K562 (cell line): Measurements from ENCODE around the gene ZFYVE26.

Experiments used
- ATF1 ChIP-seq, 2 experiments: fragments of 450-650 bp in 1 of 2; IDR thresholded peaks; 2 replicates each; pipeline ENCODE4 v1.6.1; 2016; ENCODE audit warnings: missing compliant biosample characterization in 1 of 2, missing genetic modification characterization in 1 of 2
- TF ChIP-seq, protein P1 (sequence below), 2 experiments: fragments of 450-650 bp; formaldehyde crosslinking in 1 of 2; IDR thresholded peaks; 2 replicates each; pipeline versions ENCODE4 v1.4.0 to v1.6.1; 2014 to 2020; ENCODE audit warnings: mild to moderate bottlenecking in 2 of 2, borderline replicate concordance in 1 of 2, low read depth in 1 of 2

DNA sequence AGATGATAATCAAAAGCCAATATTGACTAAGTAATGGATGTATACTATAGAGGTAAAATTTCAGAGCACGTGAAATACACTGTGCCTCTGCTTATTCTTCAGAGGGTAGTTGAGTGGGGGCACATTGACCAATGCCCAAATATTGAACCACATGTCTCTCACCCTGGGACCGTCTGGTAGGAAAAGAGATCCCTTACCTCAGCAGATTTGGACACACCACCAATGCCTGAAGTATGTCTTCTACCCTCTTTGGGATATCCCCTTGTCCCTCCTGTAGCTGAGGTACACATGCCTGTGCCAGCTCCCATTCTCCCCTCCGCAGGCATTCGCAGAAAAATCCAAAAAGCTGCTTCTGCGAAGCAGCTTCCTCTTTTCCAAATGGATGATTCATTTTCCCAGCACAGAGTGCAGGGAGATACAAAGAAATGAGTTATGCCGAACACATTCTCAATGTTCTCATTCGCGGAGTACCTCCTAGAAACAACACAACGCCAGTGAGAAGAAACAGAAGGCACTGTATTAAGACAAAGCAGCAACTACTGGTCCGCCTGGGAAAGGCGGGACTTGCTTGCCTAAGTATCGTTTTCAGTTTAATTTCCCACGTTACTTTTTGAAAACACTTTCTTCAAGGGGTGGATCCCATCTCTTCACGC, 691 bp downstream of the ZFYVE26 start:
- TF ChIP-seq ATF1 (CRISPR knock-in tag; IDR thresholded peaks at IDR 0.05) (no peak), ATF1 (tag; IDR thresholded peaks at IDR 0.05) (no peak)
- TF ChIP-seq, protein P1, sequence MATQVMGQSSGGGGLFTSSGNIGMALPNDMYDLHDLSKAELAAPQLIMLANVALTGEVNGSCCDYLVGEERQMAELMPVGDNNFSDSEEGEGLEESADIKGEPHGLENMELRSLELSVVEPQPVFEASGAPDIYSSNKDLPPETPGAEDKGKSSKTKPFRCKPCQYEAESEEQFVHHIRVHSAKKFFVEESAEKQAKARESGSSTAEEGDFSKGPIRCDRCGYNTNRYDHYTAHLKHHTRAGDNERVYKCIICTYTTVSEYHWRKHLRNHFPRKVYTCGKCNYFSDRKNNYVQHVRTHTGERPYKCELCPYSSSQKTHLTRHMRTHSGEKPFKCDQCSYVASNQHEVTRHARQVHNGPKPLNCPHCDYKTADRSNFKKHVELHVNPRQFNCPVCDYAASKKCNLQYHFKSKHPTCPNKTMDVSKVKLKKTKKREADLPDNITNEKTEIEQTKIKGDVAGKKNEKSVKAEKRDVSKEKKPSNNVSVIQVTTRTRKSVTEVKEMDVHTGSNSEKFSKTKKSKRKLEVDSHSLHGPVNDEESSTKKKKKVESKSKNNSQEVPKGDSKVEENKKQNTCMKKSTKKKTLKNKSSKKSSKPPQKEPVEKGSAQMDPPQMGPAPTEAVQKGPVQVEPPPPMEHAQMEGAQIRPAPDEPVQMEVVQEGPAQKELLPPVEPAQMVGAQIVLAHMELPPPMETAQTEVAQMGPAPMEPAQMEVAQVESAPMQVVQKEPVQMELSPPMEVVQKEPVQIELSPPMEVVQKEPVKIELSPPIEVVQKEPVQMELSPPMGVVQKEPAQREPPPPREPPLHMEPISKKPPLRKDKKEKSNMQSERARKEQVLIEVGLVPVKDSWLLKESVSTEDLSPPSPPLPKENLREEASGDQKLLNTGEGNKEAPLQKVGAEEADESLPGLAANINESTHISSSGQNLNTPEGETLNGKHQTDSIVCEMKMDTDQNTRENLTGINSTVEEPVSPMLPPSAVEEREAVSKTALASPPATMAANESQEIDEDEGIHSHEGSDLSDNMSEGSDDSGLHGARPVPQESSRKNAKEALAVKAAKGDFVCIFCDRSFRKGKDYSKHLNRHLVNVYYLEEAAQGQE (IDR thresholded peaks at IDR 0.05; ENCODE audit: borderline replicate concordance): no peak
- TF ChIP-seq, protein P1 (CRISPR knock-in tag; IDR thresholded peaks at IDR 0.05; ENCODE audit: low read depth): no peak
